GM12865 (cell line): Measurements from ENCODE around the gene CD38.
"Not testable (repeated sequence)": the region's sequence is repeated elsewhere in the genome, so short reads cannot be mapped to it uniquely, and the experiment has no call there.

ENCODE experiments used
- DNase-seq: peaks from one replicate; pipeline ENCODE4 v3.0.0; 2010; ENCODE audit warnings: low read depth
- H3K4me3 ChIP-seq: 2 replicates; pipeline ENCODE4 v1.5.1; 2011; ENCODE audit warnings: mild to moderate bottlenecking, low read depth, low read length, control low read depth
- CTCF ChIP-seq: IDR thresholded peaks from 2 replicates; pipeline ENCODE4 v1.5.1; 2011; ENCODE audit warnings: low read length, control low read depth, low read depth, inconsistent platforms; ENCODE audit not compliant: insufficient read depth; ENCODE audit errors: missing control alignments

The CD38 gene

GRCh38 chr4:15837591-15837990 lies 59.5 kb downstream of the CD38 start:
- no peak for TF ChIP-seq CTCF
- no peak overlapping the region for H3K4me3 ChIP-seq
- no peak for DNase-seq

DNA sequence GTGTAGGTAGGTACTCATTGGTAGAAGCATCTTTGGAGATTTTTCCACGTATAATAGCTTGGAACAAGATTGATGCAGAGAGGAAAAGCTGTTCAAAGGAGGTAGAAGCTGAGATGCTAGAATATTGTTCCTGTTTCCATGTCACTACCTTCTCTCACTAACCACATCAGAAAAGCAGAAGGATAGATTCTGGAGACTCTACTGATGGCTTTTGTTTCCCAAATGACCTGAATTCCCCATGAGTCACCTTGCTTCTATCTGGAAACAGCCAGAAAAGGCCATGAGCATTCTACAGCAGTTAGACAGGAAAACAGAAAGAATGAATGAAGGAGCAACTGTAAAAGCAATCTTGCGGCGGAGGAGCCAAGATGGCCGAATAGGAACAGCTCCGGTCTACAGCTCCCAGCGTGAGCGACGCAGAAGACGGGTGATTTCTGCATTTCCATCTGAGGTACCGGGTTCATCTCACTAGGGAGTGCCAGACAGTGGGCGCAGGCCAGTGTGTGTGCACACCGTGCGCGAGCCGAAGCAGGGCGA lies 63.1 kb downstream of the CD38 start:
- not testable (repeated sequence) for H3K4me3 ChIP-seq, DNase-seq

DNA sequence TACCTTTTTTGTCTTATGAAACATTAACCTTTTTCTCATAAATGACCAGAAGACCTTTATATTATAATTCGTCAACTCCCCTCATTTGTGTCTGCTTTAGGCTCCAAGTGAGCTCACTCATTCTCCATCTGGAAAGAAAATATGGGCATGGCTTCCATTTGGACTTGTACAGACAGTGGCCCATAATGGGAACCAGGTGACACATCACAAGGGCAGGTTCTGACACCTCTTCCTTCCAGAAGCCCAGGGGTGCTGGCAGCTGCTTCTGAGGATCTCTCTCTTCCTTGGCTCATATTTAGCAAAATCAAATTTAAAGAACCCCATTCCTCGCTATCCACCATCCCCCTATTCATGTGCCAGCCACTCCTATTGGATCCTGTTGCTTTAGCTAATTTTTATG lies 69.6 kb downstream of the CD38 start:
- DNase-seq, result no peak
- no peak for TF ChIP-seq CTCF
- no peak overlapping the region for H3K4me3 ChIP-seq

DNA sequence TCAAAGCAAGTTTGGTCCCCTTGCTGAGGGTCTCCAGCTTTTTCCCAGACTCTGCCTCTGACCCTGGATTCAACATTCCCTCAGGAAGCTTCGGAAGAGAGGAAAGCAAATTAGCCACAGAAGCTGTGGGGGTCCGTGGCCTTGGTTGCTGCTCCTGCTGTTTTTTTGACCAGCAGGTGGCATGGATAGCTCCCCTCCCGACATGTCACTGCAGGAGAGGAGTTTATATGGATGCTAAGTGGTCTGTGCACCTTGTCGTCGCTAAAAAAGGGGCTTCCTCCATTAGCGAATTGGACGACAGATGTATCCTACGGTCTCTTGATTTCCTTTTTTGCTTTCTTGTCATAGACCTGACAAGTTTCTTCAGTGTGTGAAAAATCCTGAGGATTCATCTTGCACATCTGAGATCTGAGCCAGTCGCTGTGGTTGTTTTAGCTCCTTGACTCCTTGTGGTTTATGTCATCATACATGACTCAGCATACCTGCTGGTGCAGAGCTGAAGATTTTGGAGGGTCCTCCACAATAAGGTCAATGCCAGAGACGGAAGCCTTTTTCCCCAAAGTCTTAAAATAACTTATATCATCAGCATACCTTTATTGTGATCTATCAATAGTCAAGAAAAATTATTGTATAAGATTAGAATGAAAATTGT lies 70.2 kb downstream of the CD38 start:
- DNase-seq, result no peak
- H3K4me3 ChIP-seq, result no peak overlapping the region
- no peak for TF ChIP-seq CTCF

- no peak overlapping the region for H3K4me3 ChIP-seq
- DNase-seq, result no peak
- no peak for TF ChIP-seq CTCF
Measured at GRCh38 chr4:15851969-15852368, 73.8 kb downstream of the CD38 start.

DNA sequence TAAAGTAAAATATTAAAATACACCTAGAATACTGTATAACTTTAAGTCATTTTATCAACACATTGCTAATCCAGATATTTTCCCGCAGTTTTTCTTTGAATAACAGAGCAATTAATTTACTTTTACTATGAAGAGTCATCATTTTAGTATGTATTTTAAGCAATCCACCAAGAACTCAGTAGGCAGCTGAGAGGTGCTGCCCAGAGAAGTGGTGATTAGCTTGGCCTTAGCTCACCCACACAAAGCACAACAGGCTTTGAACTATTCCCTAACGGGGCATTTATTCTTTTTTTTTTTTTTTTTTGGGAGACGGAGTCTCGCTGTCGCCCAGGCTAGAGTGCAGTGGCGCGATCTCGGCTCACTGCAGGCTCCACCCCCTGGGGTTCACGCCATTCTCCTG lies 74.4 kb downstream of the CD38 start:
- no peak for TF ChIP-seq CTCF
- DNase-seq, result no peak
- H3K4me3 ChIP-seq, result no peak overlapping the region

DNA sequence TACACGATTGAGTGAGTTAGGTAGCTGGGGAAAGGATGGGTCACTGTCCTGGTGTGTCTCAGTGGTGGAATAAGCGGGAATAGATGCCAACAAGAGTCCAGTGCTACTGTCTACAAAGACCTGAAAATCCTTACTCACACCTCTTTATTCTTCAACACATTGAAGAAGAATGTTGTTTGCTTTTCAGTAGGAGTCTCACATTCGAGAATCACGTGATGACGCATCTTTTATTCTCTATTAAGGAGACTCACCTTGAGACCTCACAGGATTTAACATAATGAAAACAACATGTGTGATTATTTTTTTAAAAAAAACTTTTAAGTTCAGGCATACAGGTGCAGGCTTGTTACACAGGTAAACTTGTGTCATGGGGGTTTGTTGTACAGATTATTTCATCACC lies 75.2 kb downstream of the CD38 start:
- DNase-seq, result no peak
- TF ChIP-seq CTCF, result no peak

More for the DNA sequence above, 75.2 kb downstream of the CD38 start:
- H3K4me3 ChIP-seq, result no peak overlapping the region
